GM23248 (cell line): Measurements from ENCODE around the gene FNDC11.

Experiments used
- EZH2 ChIP-seq: fragments of 200-600 bp; sonication (generic); IDR thresholded peaks from 2 replicates; pipeline ENCODE4 v1.6.1; 2018; ENCODE audit warnings: antibody characterized with exemption, mild to moderate bottlenecking; ENCODE audit not compliant: insufficient read depth, poor library complexity, severe bottlenecking
- EZH2phosphoT487 ChIP-seq: fragments of 200-600 bp; sonication (generic); IDR thresholded peaks from 2 replicates; pipeline ENCODE4 v1.6.1; 2018; ENCODE audit warnings: antibody characterized with exemption, moderate library complexity, mild to moderate bottlenecking, low read depth; ENCODE audit not compliant: insufficient read depth

GRCh38 chr20:63534427-63534830, 19.5 kb upstream of the FNDC11 start:
- no peak for TF ChIP-seq EZH2phosphoT487
- no peak for TF ChIP-seq EZH2
